DMS 273 treated with DMSO at 0.1 percent for 48 hours (cell line): ENCODE measurements around the gene ZCCHC3.

Source experiments
- DNase-seq: peaks from one replicate; lab custom pipeline; 2025; lab: John Stamatoyannopoulos, UW

The ZCCHC3 gene

GRCh38 chr20:346640-347316 lies 49.4 kb downstream of the ZCCHC3 start, which contains the start of gene NRSN2:
TSS of gene NRSN2 (plus strand) at chr20:347111. CDS start at chr20:349644, 2,533 bp downstream.
- DNase-seq, result peak; percentile 78

- DNase-seq, result no peak
Observed at GRCh38 chr20:347317-347639, 49.9 kb downstream of the ZCCHC3 start.

GRCh38 chr20:347640-348484 lies 50.5 kb downstream of the ZCCHC3 start:
- peak; percentile 91 for DNase-seq

- DNase-seq, result no peak
Observed at GRCh38 chr20:348972-349841, 51.8 kb downstream of the ZCCHC3 start.
